Panc1 (cell line): ENCODE results near the gene TEX26. TPM values are rescaled to one million over a fixed set of nuclear protein-coding genes. Genes with fewer than 3 reads are reported as not detected.
A peak's percentile ranks its signal among the peaks of the same experiment; 100 is the strongest.

Experiments
- ATAC-seq: fragments of 200-7000 bp; cut with Tn5 transposase; 2 replicates; pipeline ENCODE4 v1.9.1; 2020; ENCODE audit warnings: mild to moderate bottlenecking, moderate library complexity
- BruUV-seq: library from RNA; stranded (reverse); fragments of 400-500 nt; replicated peaks from 2 replicates; lab custom pipeline; 2021; lab: Mats Ljungman, UMichigan
- CTCF ChIA-PET: fragments of 300-600 bp; sonication (Branson Sonifier 250); formaldehyde crosslinking; loops from one replicate; lab custom pipeline; 2022; ENCODE audit warnings: antibody characterized with exemption; lab: Charles Lee
- POLR2A ChIA-PET: fragments of 300-600 bp; sonication (Branson Sonifier 250); formaldehyde crosslinking; loops from one replicate; lab custom pipeline; 2022; ENCODE audit warnings: antibody characterized with exemption; lab: Charles Lee
- DNase-seq: peaks from one replicate; pipeline ENCODE4 v3.0.0-alpha.2; 2010; ENCODE audit warnings: low read depth, low spot score
- H3K27ac ChIP-seq: 2 replicates; pipeline ENCODE4 v1.5.1; 2011; ENCODE audit warnings: mild to moderate bottlenecking, low read length, inconsistent platforms
- H3K27me3 ChIP-seq: fragments of 200-500 bp; sonication (Bioruptor generic); 2 replicates; pipeline ENCODE4 v1.6.0; 2014; ENCODE audit warnings: low read length, inconsistent platforms; ENCODE audit not compliant: control insufficient read depth, insufficient read depth
- H3K36me3 ChIP-seq: fragments of 200-500 bp; sonication (Bioruptor generic); 2 replicates; pipeline ENCODE4 v1.5.1; 2014; ENCODE audit warnings: inconsistent platforms, mild to moderate bottlenecking, low read length, moderate library complexity; ENCODE audit not compliant: control insufficient read depth, insufficient read depth
- H3K4me1 ChIP-seq: 2 replicates; pipeline ENCODE4 v1.5.1; 2011; ENCODE audit warnings: inconsistent platforms, mild to moderate bottlenecking, low read length, moderate library complexity; ENCODE audit not compliant: control insufficient read depth, insufficient read depth
- H3K4me3 ChIP-seq, 2 experiments: 2 replicates each; pipeline ENCODE4 v1.5.1; 2011 to 2012; ENCODE audit warnings: low read depth in 2 of 2, low read length in 2 of 2, mild to moderate bottlenecking in 2 of 2, inconsistent platforms in 1 of 2, moderate library complexity in 1 of 2
- H3K9me3 ChIP-seq: fragments of 200-500 bp; sonication (Bioruptor generic); 2 replicates; pipeline ENCODE4 v1.5.1; 2014; ENCODE audit warnings: low read depth, mild to moderate bottlenecking, inconsistent platforms, low read length, moderate library complexity; ENCODE audit not compliant: control insufficient read depth, insufficient read depth
- POLR2AphosphoS5 ChIP-seq: IDR thresholded peaks from 2 replicates; pipeline ENCODE4 v1.6.1; 2012; ENCODE audit warnings: mild to moderate bottlenecking, low read depth, low read length, moderate library complexity
- SIN3A ChIP-seq: IDR thresholded peaks from 2 replicates; pipeline ENCODE4 v1.6.1; 2012; ENCODE audit warnings: low read depth, mild to moderate bottlenecking, low read length, moderate library complexity, borderline replicate concordance; ENCODE audit not compliant: insufficient read depth
- TCF7L2 ChIP-seq: IDR thresholded peaks from 2 replicates; pipeline ENCODE4 v1.6.1; 2011; ENCODE audit warnings: mild to moderate bottlenecking, low read depth, low read length, inconsistent platforms
- in situ Hi-C: cut with HindIII; loops from 2 replicates; pipeline ENCODE4 v1.10.0; 2016; ENCODE audit warnings: low sequenced_read_pairs, low pct_unique_long_range_greater_than_20kb
- intact Hi-C: fragments of 100-400 bp; cut with micrococcal nuclease; formaldehyde crosslinking; loops from one replicate; pipeline ENCODE4 v1.10.0; 2022; ENCODE audit not compliant: unreplicated experiment
- total RNA-seq: library from RNA; stranded (reverse); gene quantifications from one replicate; pipeline ENCODE4 v1.2.1, GENCODE V29; 2021; ENCODE audit not compliant: unreplicated experiment
- TF ChIP-seq, protein P1 (sequence below): fragments of 450-650 bp; IDR thresholded peaks from 2 replicates; pipeline ENCODE4 v1.5.1; 2017; ENCODE audit warnings: mild to moderate bottlenecking
- TF ChIP-seq, protein P2 (sequence below), 2 experiments: IDR thresholded peaks; 2 replicates each; pipeline ENCODE4 v1.6.1; 2011 to 2012; ENCODE audit warnings: low read depth in 2 of 2, control low read depth in 1 of 2, low read length in 1 of 2, mild to moderate bottlenecking in 1 of 2, moderate library complexity in 1 of 2; ENCODE audit not compliant: insufficient read depth in 1 of 2

The TEX26 gene
- total RNA-seq, 1 experiment from 2014 or later, result not detected

DNA sequence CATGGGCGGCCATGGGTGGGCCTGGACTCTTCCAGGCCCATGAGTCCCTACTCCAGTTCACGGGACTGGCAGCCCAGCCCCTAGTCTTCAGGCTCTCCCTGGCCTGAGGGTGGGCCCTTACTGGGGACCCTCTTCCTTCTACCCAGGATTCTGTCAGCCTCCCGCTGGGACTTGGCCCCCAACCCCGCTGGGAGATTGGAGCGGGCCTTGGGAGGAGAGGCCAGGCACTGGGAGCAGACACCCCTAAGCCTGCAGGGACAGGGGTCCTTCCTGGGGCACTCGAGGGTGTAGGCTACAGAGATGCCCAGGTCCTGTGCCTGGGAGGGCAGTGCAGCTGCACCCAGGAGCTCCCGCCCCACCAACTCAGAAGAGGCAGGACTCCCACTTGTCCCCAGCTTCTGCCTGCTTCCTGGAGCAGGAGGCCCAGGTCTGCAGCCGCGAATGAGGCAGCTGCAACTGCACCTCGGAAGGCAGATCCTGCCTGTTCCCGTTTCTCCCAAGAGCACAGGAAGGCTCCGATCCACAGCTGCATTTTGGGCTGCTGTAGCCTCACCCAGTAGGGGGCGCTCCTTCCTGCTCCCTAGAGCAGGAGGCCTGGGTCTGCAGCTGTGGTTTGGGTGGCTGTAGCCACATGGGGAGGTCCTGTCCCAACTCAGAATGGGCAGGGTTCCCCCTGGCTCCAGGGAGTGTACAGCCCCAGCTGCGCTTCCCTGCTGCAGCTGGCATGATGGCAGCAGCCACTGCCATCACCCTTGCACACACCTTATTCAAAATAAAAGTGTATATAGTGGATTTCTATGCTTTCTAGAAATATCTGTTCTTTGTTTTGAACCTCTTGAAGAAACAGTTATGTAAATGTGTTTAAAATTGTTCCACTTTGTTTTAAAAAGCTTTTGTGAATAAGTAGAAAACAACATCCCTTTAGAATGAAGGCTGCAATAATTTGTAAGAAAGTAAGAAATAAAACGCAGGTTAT lies 46.8 kb downstream of the TEX26 start:
- Histone ChIP-seq H3K4me1 (no peaks in the 10 kb centered on the region), H3K27me3 (no peaks in the 10 kb centered on the region), H3K27ac (no peak overlapping the region), H3K9me3 (no peaks in the 10 kb centered on the region), H3K36me3 (no peaks in the 10 kb centered on the region), H3K4me3 (no peak overlapping the region)
- in situ Hi-C loops (no loop called here), intact Hi-C loops (no loop called here)
- BruUV-seq, result no TSS peak
- POLR2A ChIA-PET, result no interaction called here
- DNase-seq (no peak), ATAC-seq (no peak)
- CTCF ChIA-PET, result interaction anchor here (0.6 kb wide), 1 partner anchor 17 kb away, joined by 3 read pairs; no protein-coding TSS in a partner anchor
- TF ChIP-seq, protein P1, sequence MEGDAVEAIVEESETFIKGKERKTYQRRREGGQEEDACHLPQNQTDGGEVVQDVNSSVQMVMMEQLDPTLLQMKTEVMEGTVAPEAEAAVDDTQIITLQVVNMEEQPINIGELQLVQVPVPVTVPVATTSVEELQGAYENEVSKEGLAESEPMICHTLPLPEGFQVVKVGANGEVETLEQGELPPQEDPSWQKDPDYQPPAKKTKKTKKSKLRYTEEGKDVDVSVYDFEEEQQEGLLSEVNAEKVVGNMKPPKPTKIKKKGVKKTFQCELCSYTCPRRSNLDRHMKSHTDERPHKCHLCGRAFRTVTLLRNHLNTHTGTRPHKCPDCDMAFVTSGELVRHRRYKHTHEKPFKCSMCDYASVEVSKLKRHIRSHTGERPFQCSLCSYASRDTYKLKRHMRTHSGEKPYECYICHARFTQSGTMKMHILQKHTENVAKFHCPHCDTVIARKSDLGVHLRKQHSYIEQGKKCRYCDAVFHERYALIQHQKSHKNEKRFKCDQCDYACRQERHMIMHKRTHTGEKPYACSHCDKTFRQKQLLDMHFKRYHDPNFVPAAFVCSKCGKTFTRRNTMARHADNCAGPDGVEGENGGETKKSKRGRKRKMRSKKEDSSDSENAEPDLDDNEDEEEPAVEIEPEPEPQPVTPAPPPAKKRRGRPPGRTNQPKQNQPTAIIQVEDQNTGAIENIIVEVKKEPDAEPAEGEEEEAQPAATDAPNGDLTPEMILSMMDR, result peak; percentile 82
- no peak for TF ChIP-seq TCF7L2

DNA sequence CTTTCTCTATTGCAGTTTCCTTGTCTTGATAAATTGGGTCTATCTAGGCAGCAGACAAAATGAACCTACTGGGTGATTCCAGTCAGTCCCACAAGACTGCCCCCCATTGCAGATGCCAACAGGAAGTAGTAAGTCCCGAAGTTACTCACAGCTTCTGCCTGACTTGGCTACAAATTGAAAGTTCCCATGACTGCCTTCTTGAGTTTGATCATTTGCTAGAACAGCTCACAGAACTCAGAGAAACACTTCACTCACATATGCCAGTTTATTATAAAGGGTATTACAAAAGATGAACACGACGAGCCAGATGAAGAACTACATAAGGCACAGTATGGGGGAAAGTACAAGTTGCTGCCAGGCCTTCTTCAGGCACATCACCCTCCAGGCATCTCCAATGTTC lies 50.0 kb downstream of the TEX26 start:
- POLR2A ChIA-PET, result no interaction called here
- Histone ChIP-seq H3K4me3 (no peak overlapping the region), H3K4me1 (no peaks in the 10 kb centered on the region), H3K27ac (no peak overlapping the region), H3K27me3 (no peaks in the 10 kb centered on the region), H3K36me3 (no peaks in the 10 kb centered on the region), H3K9me3 (no peaks in the 10 kb centered on the region)
- CTCF ChIA-PET, result no interaction called here
- no TSS peak for BruUV-seq
- intact Hi-C loops (no loop called here), in situ Hi-C loops (no loop called here)
- DNase-seq (no peak), ATAC-seq (no peak)
- TF ChIP-seq SIN3A, result no peak
- TF ChIP-seq, protein P1, result no peak
- no peak for TF ChIP-seq POLR2AphosphoS5
- no peak for TF ChIP-seq TCF7L2
- TF ChIP-seq, protein P2, sequence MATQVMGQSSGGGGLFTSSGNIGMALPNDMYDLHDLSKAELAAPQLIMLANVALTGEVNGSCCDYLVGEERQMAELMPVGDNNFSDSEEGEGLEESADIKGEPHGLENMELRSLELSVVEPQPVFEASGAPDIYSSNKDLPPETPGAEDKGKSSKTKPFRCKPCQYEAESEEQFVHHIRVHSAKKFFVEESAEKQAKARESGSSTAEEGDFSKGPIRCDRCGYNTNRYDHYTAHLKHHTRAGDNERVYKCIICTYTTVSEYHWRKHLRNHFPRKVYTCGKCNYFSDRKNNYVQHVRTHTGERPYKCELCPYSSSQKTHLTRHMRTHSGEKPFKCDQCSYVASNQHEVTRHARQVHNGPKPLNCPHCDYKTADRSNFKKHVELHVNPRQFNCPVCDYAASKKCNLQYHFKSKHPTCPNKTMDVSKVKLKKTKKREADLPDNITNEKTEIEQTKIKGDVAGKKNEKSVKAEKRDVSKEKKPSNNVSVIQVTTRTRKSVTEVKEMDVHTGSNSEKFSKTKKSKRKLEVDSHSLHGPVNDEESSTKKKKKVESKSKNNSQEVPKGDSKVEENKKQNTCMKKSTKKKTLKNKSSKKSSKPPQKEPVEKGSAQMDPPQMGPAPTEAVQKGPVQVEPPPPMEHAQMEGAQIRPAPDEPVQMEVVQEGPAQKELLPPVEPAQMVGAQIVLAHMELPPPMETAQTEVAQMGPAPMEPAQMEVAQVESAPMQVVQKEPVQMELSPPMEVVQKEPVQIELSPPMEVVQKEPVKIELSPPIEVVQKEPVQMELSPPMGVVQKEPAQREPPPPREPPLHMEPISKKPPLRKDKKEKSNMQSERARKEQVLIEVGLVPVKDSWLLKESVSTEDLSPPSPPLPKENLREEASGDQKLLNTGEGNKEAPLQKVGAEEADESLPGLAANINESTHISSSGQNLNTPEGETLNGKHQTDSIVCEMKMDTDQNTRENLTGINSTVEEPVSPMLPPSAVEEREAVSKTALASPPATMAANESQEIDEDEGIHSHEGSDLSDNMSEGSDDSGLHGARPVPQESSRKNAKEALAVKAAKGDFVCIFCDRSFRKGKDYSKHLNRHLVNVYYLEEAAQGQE (IDR thresholded peaks at IDR 0.05; ENCODE audit: insufficient read depth in 1 of 2, low read depth in 2 of 2, low read length in 1 of 2), result no peak
